Loucy (cell line): ENCODE measurements around the gene NPRL2.

ENCODE experiments used
- H2AFZ ChIP-seq: fragments of 200-600 bp; sonication (generic); 2 replicates; pipeline ENCODE4 v1.6.0; 2016; ENCODE audit warnings: antibody characterized with exemption, mild to moderate bottlenecking, low read length, moderate library complexity
- H3F3A ChIP-seq: fragments of 200-600 bp; 2 replicates; pipeline ENCODE4 v1.6.0; 2016; ENCODE audit warnings: antibody characterized with exemption, low read depth, mild to moderate bottlenecking
- H3K27me3 ChIP-seq: fragments of 200-600 bp; sonication (generic); 2 replicates; pipeline ENCODE4 v1.6.1; 2014; ENCODE audit warnings: low read length, mild to moderate bottlenecking; ENCODE audit not compliant: insufficient read depth, poor library complexity, severe bottlenecking
- H3K36me3 ChIP-seq: fragments of 200-600 bp; sonication (generic); 2 replicates; pipeline ENCODE4 v1.6.1; 2016; ENCODE audit warnings: low read length; ENCODE audit not compliant: insufficient read depth
- H3K4me1 ChIP-seq: fragments of 200-600 bp; sonication (generic); 2 replicates; pipeline ENCODE4 v1.5.1; 2014; ENCODE audit warnings: low read length, mild to moderate bottlenecking; ENCODE audit not compliant: insufficient read depth, poor library complexity, severe bottlenecking
- H3K4me2 ChIP-seq: fragments of 200-600 bp; sonication (generic); 2 replicates; pipeline ENCODE4 v1.6.0; 2014; ENCODE audit warnings: antibody characterized with exemption, low read length, low read depth, mild to moderate bottlenecking; ENCODE audit not compliant: poor library complexity, severe bottlenecking
- H3K4me3 ChIP-seq: fragments of 200-600 bp; sonication (generic); 2 replicates; pipeline ENCODE4 v1.5.1; 2014; ENCODE audit warnings: low read length, mild to moderate bottlenecking, mixed read lengths; ENCODE audit not compliant: poor library complexity, severe bottlenecking
- H3K79me2 ChIP-seq: fragments of 200-600 bp; sonication (generic); 2 replicates; pipeline ENCODE4 v1.6.1; 2014; ENCODE audit warnings: low read length; ENCODE audit not compliant: insufficient read depth
- H3K9ac ChIP-seq: fragments of 200-600 bp; sonication (generic); 2 replicates; pipeline ENCODE4 v1.6.0; 2014; ENCODE audit warnings: mild to moderate bottlenecking, low read depth, low read length, moderate library complexity; ENCODE audit not compliant: poor library complexity, severe bottlenecking
- H3K9me2 ChIP-seq: fragments of 200-600 bp; sonication (generic); replicated peaks from 2 replicates; pipeline ENCODE4 v1.6.1; 2016; ENCODE audit warnings: low read depth, low read length, mixed read lengths
- H3K9me3 ChIP-seq: fragments of 200-600 bp; sonication (generic); 2 replicates; pipeline ENCODE4 v1.6.1; 2014; ENCODE audit warnings: mild to moderate bottlenecking, antibody characterized with exemption, low read length, low read depth; ENCODE audit not compliant: insufficient read depth
- H4K20me1 ChIP-seq: fragments of 200-600 bp; sonication (generic); 2 replicates; pipeline ENCODE4 v1.6.0; 2014; ENCODE audit warnings: antibody characterized with exemption, low read length, mild to moderate bottlenecking; ENCODE audit not compliant: insufficient read depth, poor library complexity, severe bottlenecking
- EZH2phosphoT487 ChIP-seq: fragments of 200-600 bp; IDR thresholded peaks from 2 replicates; pipeline ENCODE4 v1.6.1; 2018; ENCODE audit warnings: antibody characterized with exemption, mild to moderate bottlenecking, moderate library complexity, borderline replicate concordance
- TF ChIP-seq, protein P1 (sequence below): fragments of 200-600 bp; sonication (generic); conservative IDR thresholded peaks from 2 replicates; pipeline ENCODE4 v1.5.1; 2014; ENCODE audit warnings: mild to moderate bottlenecking, antibody characterized with exemption, low read length

The NPRL2 gene

DNA sequence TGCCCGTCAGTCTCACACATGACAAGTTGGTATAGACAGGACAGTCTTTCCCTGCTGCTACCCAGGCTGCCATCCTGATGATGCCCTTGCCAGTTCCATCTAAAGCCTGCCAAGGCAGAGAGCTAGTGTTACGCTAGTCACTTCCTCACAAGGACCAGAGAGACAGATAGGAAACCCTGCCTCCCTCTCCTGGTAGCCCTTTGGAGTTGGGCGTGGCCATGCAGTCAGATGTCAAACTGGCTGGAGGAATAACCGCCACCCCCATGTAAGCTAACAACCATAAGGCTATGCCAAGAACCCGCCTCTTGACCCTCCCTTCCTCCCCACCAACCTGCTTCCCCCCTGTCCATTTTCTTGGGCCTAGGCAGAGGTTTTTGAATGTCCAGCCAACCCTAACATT lies 6.0 kb upstream of the NPRL2 start:
- Histone ChIP-seq H3K79me2 (peaks cover 50% of the 10 kb centered on the region), H3K4me2 (peak overlapping the region; percentile 92), H3K27me3 (no peaks in the 10 kb centered on the region), H2AFZ (no peak overlapping the region), H3F3A (no peaks in the 10 kb centered on the region), H3K9ac (peak overlapping the region; percentile 84), H4K20me1 (peaks cover 43% of the 10 kb centered on the region), H3K9me3 (no peaks in the 10 kb centered on the region), H3K36me3 (peaks cover 9% of the 10 kb centered on the region; the same call in 1 of the 2 replicates), H3K4me3 (peak overlapping the region; percentile 78), H3K4me1 (peaks cover 36% of the 10 kb centered on the region), H3K9me2 (no peaks in the 10 kb centered on the region)
- TF ChIP-seq EZH2phosphoT487, result no peak
- TF ChIP-seq, protein P1, sequence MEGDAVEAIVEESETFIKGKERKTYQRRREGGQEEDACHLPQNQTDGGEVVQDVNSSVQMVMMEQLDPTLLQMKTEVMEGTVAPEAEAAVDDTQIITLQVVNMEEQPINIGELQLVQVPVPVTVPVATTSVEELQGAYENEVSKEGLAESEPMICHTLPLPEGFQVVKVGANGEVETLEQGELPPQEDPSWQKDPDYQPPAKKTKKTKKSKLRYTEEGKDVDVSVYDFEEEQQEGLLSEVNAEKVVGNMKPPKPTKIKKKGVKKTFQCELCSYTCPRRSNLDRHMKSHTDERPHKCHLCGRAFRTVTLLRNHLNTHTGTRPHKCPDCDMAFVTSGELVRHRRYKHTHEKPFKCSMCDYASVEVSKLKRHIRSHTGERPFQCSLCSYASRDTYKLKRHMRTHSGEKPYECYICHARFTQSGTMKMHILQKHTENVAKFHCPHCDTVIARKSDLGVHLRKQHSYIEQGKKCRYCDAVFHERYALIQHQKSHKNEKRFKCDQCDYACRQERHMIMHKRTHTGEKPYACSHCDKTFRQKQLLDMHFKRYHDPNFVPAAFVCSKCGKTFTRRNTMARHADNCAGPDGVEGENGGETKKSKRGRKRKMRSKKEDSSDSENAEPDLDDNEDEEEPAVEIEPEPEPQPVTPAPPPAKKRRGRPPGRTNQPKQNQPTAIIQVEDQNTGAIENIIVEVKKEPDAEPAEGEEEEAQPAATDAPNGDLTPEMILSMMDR, result no peak

DNA sequence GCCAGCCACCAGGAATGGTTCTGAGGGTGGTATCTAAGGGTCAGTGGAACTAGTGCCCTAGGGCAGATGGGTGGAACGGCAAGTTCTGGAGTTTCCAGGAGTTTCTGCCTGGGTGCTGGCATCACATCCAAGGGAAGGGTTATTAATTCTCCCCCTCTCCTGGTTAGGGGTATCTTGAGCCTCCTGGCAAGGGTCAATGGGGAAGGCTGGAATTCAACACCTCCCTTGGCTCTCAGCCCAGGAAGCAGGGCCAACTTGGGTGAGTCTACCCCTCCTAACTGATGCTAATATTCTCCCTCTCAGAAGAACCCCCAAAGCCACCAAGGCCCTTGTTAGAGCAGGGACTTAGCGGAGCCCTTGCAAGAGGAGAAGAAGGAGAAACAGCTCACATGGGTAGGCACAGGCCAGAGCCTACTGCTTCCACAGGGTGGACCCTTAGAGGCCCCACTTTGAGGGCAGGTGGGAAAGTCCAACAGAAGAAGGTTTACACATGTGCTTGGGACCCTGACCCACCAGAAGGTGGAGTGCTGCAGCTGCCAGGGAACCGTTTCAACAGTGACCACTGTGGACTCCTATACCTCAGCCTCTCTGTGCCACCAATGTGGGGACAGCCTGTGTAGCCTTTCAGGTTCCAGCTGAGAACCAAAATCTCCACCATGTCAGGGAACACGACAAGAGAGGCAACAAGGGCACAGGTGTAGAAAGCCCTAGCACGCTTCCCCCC lies 5.4 kb upstream of the NPRL2 start:
- H3K27me3 ChIP-seq, result no peaks in the 10 kb centered on the region
- peaks cover 9% of the 10 kb centered on the region; the same call in 1 of the 2 replicates for H3K36me3 ChIP-seq
- no peaks in the 10 kb centered on the region for H3K9me3 ChIP-seq
- peaks cover 47% of the 10 kb centered on the region for H4K20me1 ChIP-seq
- H3F3A ChIP-seq, result no peaks in the 10 kb centered on the region
- no peaks in the 10 kb centered on the region for H3K9me2 ChIP-seq
- TF ChIP-seq, protein P1, result peak; percentile 45
- TF ChIP-seq EZH2phosphoT487, result no peak
- peaks cover 55% of the 10 kb centered on the region for H3K79me2 ChIP-seq
- H3K9ac ChIP-seq, result peak overlapping the region; percentile 84
- H2AFZ ChIP-seq, result no peak overlapping the region
- peak overlapping the region; percentile 92 for H3K4me2 ChIP-seq
- peaks cover 41% of the 10 kb centered on the region for H3K4me1 ChIP-seq
- peak overlapping the region; percentile 78 for H3K4me3 ChIP-seq

DNA sequence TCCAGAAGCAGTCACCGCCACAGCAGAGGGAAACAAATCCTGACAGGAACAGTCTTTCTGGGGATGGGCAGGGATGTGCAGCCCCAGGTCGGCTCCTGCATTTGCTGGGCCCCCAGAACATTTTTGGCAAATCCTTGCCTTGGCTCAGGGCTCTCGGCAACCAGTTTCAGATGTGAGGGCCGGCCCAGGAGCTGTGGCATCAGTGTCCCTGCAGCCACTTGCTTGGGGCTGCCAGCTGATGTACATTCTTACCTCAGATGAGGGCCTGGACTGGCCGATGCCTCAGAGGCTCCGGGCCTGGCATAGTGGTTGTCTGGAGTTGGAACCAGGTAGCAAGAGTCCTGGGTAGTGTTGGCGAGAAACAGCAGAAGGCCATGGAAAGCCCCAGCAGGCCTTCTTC lies 4.3 kb upstream of the NPRL2 start:
- Histone ChIP-seq H3K4me2 (no peak overlapping the region), H3K27me3 (no peaks in the 10 kb centered on the region), H3K4me3 (no peak overlapping the region), H3K9ac (no peak overlapping the region), H3K9me3 (no peaks in the 10 kb centered on the region), H3K36me3 (peaks cover 9% of the 10 kb centered on the region; the same call in 1 of the 2 replicates), H3K4me1 (peaks cover 46% of the 10 kb centered on the region), H3K9me2 (no peaks in the 10 kb centered on the region), H3F3A (no peaks in the 10 kb centered on the region), H2AFZ (no peak overlapping the region), H4K20me1 (peaks cover 47% of the 10 kb centered on the region), H3K79me2 (peaks cover 61% of the 10 kb centered on the region)
- TF ChIP-seq, protein P1, result no peak
